Measurements from ENCODE around the gene CCDC13. TPM values are rescaled to one million over a fixed set of nuclear protein-coding genes. Genes with fewer than 3 reads are reported as not detected.

Gene CCDC13
- total and polyA plus RNA-seq, 2 of the 13 experiments (the other 11 are each of a cell fraction or from before 2014, with no cell fraction given), result 0.22 to 0.51 TPM

DNA sequence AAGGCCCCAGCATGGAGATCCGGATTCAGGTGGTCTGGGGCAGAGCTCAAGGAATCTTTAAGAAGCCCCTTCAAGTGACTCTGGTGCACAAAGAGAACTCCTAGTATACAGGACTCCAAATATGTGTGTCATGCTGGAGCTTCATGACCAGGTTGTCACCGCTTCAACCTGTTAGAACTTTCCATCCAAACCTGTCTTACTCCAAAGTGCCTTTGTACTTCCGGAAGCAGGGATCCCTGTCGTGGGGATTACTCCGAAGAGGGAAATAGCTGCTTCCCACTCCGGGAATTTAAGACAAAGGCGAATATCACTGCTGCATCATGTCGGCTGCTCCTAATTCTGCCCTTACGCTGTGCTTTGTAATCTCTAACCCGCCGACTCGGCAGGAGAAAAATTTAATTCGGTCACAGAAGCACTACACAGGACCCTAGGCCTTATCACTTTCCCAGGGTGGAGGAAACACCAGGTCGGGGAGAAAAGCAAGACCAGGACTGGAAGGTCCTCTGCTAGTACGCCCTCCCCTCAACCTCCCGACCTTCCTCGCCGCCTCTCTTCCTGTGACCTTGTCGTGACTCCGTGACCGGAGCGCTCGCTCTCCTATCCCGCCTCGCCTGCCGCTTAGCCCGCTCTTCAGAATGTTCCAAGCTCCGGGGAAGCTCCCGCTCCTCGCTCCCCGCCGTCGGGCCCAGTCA, 30.5 kb upstream of the CCDC13 start (continued):
- TF ChIP-seq SAFB2 (CRISPR knock-in tag; IDR thresholded peaks at IDR 0.05; ENCODE audit: borderline replicate concordance, low read depth) (peak; percentile 87), ZNF432 (CRISPR knock-in tag; IDR thresholded peaks at IDR 0.05; ENCODE audit: borderline replicate concordance) (no peak), GTF2F1 (IDR thresholded peaks at IDR 0.05; ENCODE audit: low read length) (no peak), ZNF660 (CRISPR knock-in tag; IDR thresholded peaks at IDR 0.05; ENCODE audit: borderline replicate concordance, low read depth) (no peak), SOX5 (CRISPR knock-in tag; IDR thresholded peaks at IDR 0.05; ENCODE audit: borderline replicate concordance) (no peak), ZFYVE20 (CRISPR knock-in tag; IDR thresholded peaks at IDR 0.05; ENCODE audit: borderline replicate concordance, low read depth) (no peak), NCOA5 (CRISPR knock-in tag; IDR thresholded peaks at IDR 0.05) (no peak), CREB1 (IDR thresholded peaks at IDR 0.05) (no peak), CREB1 (CRISPR knock-in tag; IDR thresholded peaks at IDR 0.05) (no peak)
- TF ChIP-seq, protein P1, sequence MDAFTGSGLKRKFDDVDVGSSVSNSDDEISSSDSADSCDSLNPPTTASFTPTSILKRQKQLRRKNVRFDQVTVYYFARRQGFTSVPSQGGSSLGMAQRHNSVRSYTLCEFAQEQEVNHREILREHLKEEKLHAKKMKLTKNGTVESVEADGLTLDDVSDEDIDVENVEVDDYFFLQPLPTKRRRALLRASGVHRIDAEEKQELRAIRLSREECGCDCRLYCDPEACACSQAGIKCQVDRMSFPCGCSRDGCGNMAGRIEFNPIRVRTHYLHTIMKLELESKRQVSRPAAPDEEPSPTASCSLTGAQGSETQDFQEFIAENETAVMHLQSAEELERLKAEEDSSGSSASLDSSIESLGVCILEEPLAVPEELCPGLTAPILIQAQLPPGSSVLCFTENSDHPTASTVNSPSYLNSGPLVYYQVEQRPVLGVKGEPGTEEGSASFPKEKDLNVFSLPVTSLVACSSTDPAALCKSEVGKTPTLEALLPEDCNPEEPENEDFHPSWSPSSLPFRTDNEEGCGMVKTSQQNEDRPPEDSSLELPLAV (CRISPR knock-in tag; conservative IDR thresholded peaks at IDR 0.05; ENCODE audit: low read depth), result no peak
- TF ChIP-seq, protein P2, sequence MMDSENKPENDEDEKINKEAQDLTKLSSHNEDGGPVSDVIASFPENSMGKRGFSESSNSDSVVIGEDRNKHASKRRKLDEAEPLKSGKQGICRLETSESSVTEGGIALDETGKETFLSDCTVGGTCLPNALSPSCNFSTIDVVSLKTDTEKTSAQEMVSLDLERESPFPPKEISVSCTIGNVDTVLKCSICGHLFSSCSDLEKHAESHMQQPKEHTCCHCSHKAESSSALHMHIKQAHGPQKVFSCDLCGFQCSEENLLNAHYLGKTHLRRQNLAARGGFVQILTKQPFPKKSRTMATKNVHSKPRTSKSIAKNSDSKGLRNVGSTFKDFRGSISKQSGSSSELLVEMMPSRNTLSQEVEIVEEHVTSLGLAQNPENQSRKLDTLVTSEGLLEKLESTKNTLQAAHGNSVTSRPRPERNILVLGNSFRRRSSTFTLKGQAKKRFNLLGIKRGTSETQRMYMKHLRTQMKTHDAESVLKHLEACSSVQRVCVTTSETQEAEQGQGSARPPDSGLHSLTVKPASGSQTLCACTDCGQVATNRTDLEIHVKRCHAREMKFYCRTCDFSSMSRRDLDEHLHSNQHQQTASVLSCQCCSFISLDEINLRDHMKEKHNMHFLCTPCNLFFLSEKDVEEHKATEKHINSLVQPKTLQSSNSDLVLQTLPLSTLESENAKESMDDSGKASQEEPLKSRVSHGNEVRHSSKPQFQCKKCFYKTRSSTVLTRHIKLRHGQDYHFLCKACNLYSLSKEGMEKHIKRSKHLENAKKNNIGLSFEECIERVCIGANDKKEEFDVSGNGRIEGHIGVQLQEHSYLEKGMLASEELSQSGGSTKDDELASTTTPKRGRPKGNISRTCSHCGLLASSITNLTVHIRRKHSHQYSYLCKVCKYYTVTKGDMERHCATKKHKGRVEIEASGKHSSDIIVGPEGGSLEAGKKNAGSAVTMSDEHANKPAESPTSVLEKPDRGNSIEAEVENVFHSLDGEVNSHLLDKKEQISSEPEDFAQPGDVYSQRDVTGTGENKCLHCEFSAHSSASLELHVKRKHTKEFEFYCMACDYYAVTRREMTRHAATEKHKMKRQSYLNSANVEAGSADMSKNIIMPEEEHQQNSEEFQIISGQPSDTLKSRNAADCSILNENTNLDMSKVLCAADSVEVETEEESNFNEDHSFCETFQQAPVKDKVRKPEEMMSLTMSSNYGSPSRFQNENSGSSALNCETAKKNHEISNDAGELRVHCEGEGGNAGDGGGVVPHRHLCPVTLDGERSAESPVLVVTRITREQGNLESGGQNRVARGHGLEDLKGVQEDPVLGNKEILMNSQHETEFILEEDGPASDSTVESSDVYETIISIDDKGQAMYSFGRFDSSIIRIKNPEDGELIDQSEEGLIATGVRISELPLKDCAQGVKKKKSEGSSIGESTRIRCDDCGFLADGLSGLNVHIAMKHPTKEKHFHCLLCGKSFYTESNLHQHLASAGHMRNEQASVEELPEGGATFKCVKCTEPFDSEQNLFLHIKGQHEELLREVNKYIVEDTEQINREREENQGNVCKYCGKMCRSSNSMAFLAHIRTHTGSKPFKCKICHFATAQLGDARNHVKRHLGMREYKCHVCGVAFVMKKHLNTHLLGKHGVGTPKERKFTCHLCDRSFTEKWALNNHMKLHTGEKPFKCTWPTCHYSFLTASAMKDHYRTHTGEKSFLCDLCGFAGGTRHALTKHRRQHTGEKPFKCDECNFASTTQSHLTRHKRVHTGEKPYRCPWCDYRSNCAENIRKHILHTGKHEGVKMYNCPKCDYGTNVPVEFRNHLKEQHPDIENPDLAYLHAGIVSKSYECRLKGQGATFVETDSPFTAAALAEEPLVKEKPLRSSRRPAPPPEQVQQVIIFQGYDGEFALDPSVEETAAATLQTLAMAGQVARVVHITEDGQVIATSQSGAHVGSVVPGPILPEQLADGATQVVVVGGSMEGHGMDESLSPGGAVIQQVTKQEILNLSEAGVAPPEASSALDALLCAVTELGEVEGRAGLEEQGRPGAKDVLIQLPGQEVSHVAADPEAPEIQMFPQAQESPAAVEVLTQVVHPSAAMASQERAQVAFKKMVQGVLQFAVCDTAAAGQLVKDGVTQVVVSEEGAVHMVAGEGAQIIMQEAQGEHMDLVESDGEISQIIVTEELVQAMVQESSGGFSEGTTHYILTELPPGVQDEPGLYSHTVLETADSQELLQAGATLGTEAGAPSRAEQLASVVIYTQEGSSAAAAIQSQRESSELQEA (CRISPR knock-in tag; IDR thresholded peaks at IDR 0.05; ENCODE audit: not compliant biosample characterization), result no peak
- TF ChIP-seq, protein P3, sequence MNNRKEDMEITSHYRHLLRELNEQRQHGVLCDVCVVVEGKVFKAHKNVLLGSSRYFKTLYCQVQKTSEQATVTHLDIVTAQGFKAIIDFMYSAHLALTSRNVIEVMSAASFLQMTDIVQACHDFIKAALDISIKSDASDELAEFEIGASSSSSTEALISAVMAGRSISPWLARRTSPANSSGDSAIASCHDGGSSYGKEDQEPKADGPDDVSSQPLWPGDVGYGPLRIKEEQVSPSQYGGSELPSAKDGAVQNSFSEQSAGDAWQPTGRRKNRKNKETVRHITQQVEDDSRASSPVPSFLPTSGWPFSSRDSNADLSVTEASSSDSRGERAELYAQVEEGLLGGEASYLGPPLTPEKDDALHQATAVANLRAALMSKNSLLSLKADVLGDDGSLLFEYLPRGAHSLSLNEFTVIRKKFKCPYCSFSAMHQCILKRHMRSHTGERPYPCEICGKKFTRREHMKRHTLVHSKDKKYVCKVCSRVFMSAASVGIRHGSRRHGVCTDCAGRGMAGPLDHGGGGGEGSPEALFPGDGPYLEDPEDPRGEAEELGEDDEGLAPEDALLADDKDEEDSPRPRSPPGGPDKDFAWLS (CRISPR knock-in tag; IDR thresholded peaks at IDR 0.05; ENCODE audit: borderline replicate concordance), result no peak
- TF ChIP-seq, protein P4, sequence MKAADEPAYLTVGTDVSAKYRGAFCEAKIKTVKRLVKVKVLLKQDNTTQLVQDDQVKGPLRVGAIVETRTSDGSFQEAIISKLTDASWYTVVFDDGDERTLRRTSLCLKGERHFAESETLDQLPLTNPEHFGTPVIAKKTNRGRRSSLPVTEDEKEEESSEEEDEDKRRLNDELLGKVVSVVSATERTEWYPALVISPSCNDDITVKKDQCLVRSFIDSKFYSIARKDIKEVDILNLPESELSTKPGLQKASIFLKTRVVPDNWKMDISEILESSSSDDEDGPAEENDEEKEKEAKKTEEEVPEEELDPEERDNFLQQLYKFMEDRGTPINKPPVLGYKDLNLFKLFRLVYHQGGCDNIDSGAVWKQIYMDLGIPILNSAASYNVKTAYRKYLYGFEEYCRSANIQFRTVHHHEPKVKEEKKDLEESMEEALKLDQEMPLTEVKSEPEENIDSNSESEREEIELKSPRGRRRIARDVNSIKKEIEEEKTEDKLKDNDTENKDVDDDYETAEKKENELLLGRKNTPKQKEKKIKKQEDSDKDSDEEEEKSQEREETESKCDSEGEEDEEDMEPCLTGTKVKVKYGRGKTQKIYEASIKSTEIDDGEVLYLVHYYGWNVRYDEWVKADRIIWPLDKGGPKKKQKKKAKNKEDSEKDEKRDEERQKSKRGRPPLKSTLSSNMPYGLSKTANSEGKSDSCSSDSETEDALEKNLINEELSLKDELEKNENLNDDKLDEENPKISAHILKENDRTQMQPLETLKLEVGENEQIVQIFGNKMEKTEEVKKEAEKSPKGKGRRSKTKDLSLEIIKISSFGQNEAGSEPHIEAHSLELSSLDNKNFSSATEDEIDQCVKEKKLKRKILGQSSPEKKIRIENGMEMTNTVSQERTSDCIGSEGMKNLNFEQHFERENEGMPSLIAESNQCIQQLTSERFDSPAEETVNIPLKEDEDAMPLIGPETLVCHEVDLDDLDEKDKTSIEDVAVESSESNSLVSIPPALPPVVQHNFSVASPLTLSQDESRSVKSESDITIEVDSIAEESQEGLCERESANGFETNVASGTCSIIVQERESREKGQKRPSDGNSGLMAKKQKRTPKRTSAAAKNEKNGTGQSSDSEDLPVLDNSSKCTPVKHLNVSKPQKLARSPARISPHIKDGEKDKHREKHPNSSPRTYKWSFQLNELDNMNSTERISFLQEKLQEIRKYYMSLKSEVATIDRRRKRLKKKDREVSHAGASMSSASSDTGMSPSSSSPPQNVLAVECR (CRISPR knock-in tag; IDR thresholded peaks at IDR 0.05; ENCODE audit: borderline replicate concordance), result peak; percentile 37

All from HepG2 (cell line).